DND-41 (cell line): Measurements from ENCODE around the gene ASMT.

Experiments used
- ATAC-seq: fragments of 200-7000 bp; cut with Tn5 transposase; 3 replicates; pipeline ENCODE4 v1.9.1; 2021; ENCODE audit warnings: low read depth; ENCODE audit not compliant: insufficient read depth
- DNase-seq: peaks from one replicate; pipeline ENCODE4 v3.0.0-alpha.2; 2020
- H2AFZ ChIP-seq: 2 replicates; pipeline ENCODE4 v1.6.0; 2012; ENCODE audit warnings: low read depth, low read length
- H3K27ac ChIP-seq: 2 replicates; pipeline ENCODE4 v1.5.1; 2012; ENCODE audit warnings: low read length, inconsistent platforms
- H3K27me3 ChIP-seq: fragments of 200-600 bp; sonication (generic); 2 replicates; pipeline ENCODE4 v1.6.0; 2012; ENCODE audit warnings: low read length, mild to moderate bottlenecking, inconsistent platforms; ENCODE audit not compliant: insufficient read depth, poor library complexity
- H3K36me3 ChIP-seq: 2 replicates; pipeline ENCODE4 v1.5.1; 2012; ENCODE audit warnings: low read length, inconsistent platforms; ENCODE audit not compliant: insufficient read depth
- H3K4me1 ChIP-seq: 2 replicates; pipeline ENCODE4 v1.5.1; 2012; ENCODE audit warnings: mild to moderate bottlenecking, low read length; ENCODE audit not compliant: insufficient read depth
- H3K4me2 ChIP-seq: 2 replicates; pipeline ENCODE4 v1.6.0; 2012; ENCODE audit warnings: mild to moderate bottlenecking, moderate library complexity, low read length, inconsistent platforms; ENCODE audit not compliant: insufficient read depth
- H3K4me3 ChIP-seq, 2 experiments: fragments of 200-600 bp in 1 of 2; shearing (Covaris generic) in 1 of 2; 2 replicates each; pipeline ENCODE4 v1.5.1; 2012 to 2016; ENCODE audit warnings: inconsistent platforms in 2 of 2, low read length in 2 of 2, mild to moderate bottlenecking in 2 of 2, low read depth in 1 of 2, moderate library complexity in 1 of 2
- H3K79me2 ChIP-seq: 2 replicates; pipeline ENCODE4 v1.6.0; 2012; ENCODE audit warnings: low read length, inconsistent platforms; ENCODE audit not compliant: insufficient read depth
- H3K9ac ChIP-seq: 2 replicates; pipeline ENCODE4 v1.6.0; 2012; ENCODE audit warnings: low read depth, mild to moderate bottlenecking, inconsistent platforms, low read length, moderate library complexity
- H3K9me3 ChIP-seq: 2 replicates; pipeline ENCODE4 v1.5.1; 2012; ENCODE audit warnings: low read length, moderate library complexity, mild to moderate bottlenecking, inconsistent platforms; ENCODE audit not compliant: insufficient read depth, severe bottlenecking
- H4K20me1 ChIP-seq: 2 replicates; pipeline ENCODE4 v1.6.0; 2012; ENCODE audit warnings: low read length; ENCODE audit not compliant: insufficient read depth
- CTCF ChIP-seq: IDR thresholded peaks from 2 replicates; pipeline ENCODE4 v1.5.1; 2012; ENCODE audit warnings: borderline replicate concordance, low read length, moderate library complexity, mild to moderate bottlenecking; ENCODE audit not compliant: poor library complexity, severe bottlenecking; ENCODE audit errors: extremely low read depth
- EZH2 ChIP-seq: IDR thresholded peaks from 3 replicates; pipeline ENCODE4 v1.6.1; 2012; ENCODE audit warnings: borderline replicate concordance, low read depth, mild to moderate bottlenecking, moderate library complexity, low read length, inconsistent platforms; ENCODE audit not compliant: severe bottlenecking

The ASMT gene

GRCh38 chrX:1661922-1662221, 47.0 kb downstream of the ASMT start:
- TF ChIP-seq CTCF, result no peak
- no peak for TF ChIP-seq EZH2
- Histone ChIP-seq H3K79me2 (peaks cover 18% of the 10 kb centered on the region; the same call in 1 of the 2 replicates), H3K9ac (peak overlapping the region; percentile 53), H3K27ac (peak overlapping the region; percentile 75), H3K4me1 (peaks cover 25% of the 10 kb centered on the region), H3K36me3 (peaks cover 7% of the 10 kb centered on the region), H3K4me2 (peak overlapping the region; percentile 61), H3K4me3 (peak overlapping the region; percentile 20 to 62; a peak in 3 of 4 replicates), H4K20me1 (no peaks in the 10 kb centered on the region), H2AFZ (peak overlapping the region; percentile 75), H3K27me3 (no peaks in the 10 kb centered on the region), H3K9me3 (no peaks in the 10 kb centered on the region)
- ATAC-seq (no peak), DNase-seq (no peak)

DNA sequence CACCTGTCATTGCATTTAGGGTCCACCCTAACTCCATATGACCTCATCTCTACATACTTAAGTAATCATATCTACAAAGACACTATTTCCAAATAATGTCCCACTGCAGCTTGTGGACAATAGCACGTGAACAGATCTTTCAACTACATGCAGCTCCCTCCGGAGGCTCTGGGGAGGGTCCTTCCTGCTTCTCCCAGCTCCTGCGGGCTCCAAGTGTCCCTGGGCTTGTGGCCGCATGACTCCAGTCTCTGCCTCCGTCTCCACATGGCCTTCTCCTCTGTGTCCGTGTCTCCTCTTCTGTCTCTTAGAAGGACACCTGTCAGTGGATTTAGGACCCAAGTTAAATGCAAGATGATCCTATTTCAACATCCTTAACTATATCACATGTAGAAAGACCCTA, 52.7 kb downstream of the ASMT start:
- peaks cover 10% of the 10 kb centered on the region for H3K4me1 ChIP-seq
- no peak overlapping the region for H2AFZ ChIP-seq
- H3K79me2 ChIP-seq, result peaks cover 15% of the 10 kb centered on the region; the same call in 1 of the 2 replicates
- no peak overlapping the region for H3K27ac ChIP-seq
- TF ChIP-seq EZH2 (no peak), CTCF (no peak)
- H3K27me3 ChIP-seq, result no peaks in the 10 kb centered on the region
- H3K4me2 ChIP-seq, result no peak overlapping the region
- no peaks in the 10 kb centered on the region for H3K9me3 ChIP-seq
- DNase-seq (no peak), ATAC-seq (no peak)
- no peaks in the 10 kb centered on the region for H4K20me1 ChIP-seq
- H3K4me3 ChIP-seq, result no peak overlapping the region
- peaks cover 7% of the 10 kb centered on the region for H3K36me3 ChIP-seq
- H3K9ac ChIP-seq, result no peak overlapping the region

DNA sequence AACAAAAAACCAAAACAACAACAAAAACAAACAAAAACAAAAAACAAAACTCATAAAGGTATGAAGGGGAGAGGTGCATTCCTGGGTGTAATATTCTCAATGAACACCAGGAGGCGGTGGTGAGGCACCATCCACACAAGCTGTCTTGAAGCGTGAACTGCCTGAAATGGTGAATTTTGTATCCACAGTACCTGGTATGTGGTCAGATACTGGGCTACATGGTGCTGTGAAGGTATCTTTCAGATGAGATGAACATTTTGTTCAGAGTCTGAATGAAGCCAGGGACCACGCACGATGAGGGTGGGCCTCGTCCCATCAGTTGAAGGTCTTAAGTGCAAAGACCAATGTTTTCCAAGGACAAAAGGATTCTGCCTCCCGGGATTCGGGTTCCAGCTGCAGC, 58.5 kb downstream of the ASMT start:
- no peak overlapping the region for H3K4me3 ChIP-seq
- H3K9ac ChIP-seq, result no peak overlapping the region
- TF ChIP-seq CTCF (peak; percentile 82), EZH2 (no peak)
- no peaks in the 10 kb centered on the region; the same call in 1 of the 2 replicates for H4K20me1 ChIP-seq
- peak; percentile 50 for DNase-seq
- H3K36me3 ChIP-seq, result no peaks in the 10 kb centered on the region
- H3K4me2 ChIP-seq, result no peak overlapping the region
- peak; percentile 65; the same call in 2 of the 3 replicates for ATAC-seq
- no peaks in the 10 kb centered on the region for H3K27me3 ChIP-seq
- H3K79me2 ChIP-seq, result no peaks in the 10 kb centered on the region
- no peak overlapping the region for H3K27ac ChIP-seq
- H2AFZ ChIP-seq, result no peak overlapping the region
- H3K9me3 ChIP-seq, result no peaks in the 10 kb centered on the region
- H3K4me1 ChIP-seq, result no peaks in the 10 kb centered on the region

GRCh38 chrX:1676866-1677265, 62.0 kb downstream of the ASMT start:
- Histone ChIP-seq H3K4me1 (peaks cover under 1% of the 10 kb centered on the region; the same call in 1 of the 2 replicates), H3K27me3 (no peaks in the 10 kb centered on the region), H3K4me3 (no peak overlapping the region), H3K36me3 (no peaks in the 10 kb centered on the region), H4K20me1 (no peaks in the 10 kb centered on the region; the same call in 1 of the 2 replicates), H3K9ac (no peak overlapping the region), H3K4me2 (no peak overlapping the region), H2AFZ (no peak overlapping the region), H3K79me2 (no peaks in the 10 kb centered on the region), H3K27ac (no peak overlapping the region), H3K9me3 (no peaks in the 10 kb centered on the region)
- no peak for ATAC-seq
- no peak for TF ChIP-seq EZH2
- no peak for TF ChIP-seq CTCF
- no peak for DNase-seq
